Fibroblast of villous mesenchyme (primary cell): ENCODE results near the gene SLX1A. TPM values are rescaled to one million over a fixed set of nuclear protein-coding genes. Genes with fewer than 3 reads are reported as not detected.
A peak's percentile ranks its signal among the peaks of the same experiment; 100 is the strongest.
"Not testable (repeated sequence)": the region's sequence is repeated elsewhere in the genome, so short reads cannot be mapped to it uniquely, and the experiment has no call there.

Experiments
- DNase-seq: peaks from one replicate; pipeline ENCODE4 v3.0.0-alpha.2; 2010; ENCODE audit warnings: low read depth
- H3K4me3 ChIP-seq: 2 replicates; pipeline ENCODE4 v1.5.1; 2011; ENCODE audit warnings: low read depth, mild to moderate bottlenecking, low read length
- total RNA-seq: library from RNA; depleted of rRNA; stranded (reverse); fragments of >200 nt; gene quantifications from 2 replicates; pipeline ENCODE4 v1.2.3, GENCODE V29; 2012
- TF ChIP-seq, protein P1 (sequence below): IDR thresholded peaks from 2 replicates; pipeline ENCODE4 v1.5.1; 2012; ENCODE audit warnings: low read depth, mild to moderate bottlenecking, low read length; ENCODE audit not compliant: insufficient read depth

The SLX1A gene
- total RNA-seq, 1 donor, result 16.8 TPM

DNA sequence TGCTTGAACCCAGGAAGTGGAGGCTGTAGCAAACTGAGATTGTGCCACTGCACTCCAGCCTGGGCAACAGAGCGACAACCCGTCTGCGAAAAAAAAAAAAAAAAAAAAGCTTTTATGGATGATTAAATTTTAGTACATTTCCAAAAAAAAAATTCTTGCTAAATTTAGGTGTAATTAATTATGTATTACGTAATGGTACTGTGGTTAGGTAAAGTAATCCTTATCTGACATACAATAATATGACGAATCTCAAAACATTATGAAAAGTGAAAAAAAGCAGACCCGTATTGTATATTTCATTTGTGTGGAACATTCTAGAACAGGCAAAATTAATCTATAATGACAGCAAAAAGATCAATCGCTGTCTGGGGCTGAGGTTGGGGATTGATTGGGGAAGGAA is 20.6 kb upstream of the SLX1A start:
- no peak for DNase-seq
- TF ChIP-seq, protein P1, sequence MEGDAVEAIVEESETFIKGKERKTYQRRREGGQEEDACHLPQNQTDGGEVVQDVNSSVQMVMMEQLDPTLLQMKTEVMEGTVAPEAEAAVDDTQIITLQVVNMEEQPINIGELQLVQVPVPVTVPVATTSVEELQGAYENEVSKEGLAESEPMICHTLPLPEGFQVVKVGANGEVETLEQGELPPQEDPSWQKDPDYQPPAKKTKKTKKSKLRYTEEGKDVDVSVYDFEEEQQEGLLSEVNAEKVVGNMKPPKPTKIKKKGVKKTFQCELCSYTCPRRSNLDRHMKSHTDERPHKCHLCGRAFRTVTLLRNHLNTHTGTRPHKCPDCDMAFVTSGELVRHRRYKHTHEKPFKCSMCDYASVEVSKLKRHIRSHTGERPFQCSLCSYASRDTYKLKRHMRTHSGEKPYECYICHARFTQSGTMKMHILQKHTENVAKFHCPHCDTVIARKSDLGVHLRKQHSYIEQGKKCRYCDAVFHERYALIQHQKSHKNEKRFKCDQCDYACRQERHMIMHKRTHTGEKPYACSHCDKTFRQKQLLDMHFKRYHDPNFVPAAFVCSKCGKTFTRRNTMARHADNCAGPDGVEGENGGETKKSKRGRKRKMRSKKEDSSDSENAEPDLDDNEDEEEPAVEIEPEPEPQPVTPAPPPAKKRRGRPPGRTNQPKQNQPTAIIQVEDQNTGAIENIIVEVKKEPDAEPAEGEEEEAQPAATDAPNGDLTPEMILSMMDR, result no peak
- no peak overlapping the region for H3K4me3 ChIP-seq

DNA sequence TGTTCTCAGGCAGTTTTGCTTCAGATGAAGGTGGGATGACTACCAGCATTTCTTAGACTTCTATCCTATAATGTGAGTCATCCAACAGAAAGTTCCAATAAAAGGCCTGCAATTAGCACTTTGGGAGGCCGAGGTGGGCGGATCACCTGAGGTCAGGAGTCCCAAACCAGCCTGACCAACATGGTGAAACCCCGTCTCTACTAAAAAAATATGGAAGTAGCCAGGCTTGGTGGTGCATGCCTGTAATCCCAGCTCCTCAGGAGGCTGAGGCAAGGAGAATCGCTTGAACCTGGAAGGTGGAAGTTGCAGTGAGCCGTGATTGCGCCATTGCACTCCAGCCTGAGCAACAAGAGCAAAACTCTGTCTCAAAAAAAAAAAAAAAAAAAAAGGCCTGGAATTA is 16.8 kb upstream of the SLX1A start:
- H3K4me3 ChIP-seq, DNase-seq: not testable (repeated sequence)

- no peak overlapping the region for H3K4me3 ChIP-seq
- TF ChIP-seq, protein P1, result no peak
- DNase-seq, result no peak
Measured at GRCh38 chr16:30179195-30179594, 14.5 kb upstream of the SLX1A start.

DNA sequence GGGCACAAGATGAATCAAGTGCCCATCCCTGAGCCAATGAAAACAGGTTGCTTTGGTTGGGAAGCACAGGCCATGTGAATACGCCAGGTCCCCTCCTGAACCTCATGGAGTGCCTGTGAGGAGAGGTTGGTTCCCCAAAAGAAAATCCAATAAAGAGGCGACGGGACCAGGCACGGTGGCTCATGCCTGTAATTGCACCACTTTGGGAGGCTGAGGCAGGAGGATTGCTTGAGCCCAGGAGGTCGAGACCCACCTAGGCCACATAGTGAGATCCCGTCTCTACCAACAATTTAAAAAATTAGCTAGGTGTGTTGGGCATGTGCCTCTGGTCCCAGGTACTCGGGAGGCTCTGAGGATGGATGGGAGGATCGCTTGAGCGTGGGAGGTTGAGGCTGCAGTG is 13.7 kb upstream of the SLX1A start:
- no peak for DNase-seq
- no peak overlapping the region for H3K4me3 ChIP-seq
- TF ChIP-seq, protein P1, result no peak

GRCh38 chr16:30180741-30181140 is 12.9 kb upstream of the SLX1A start:
- DNase-seq, result no peak
- H3K4me3 ChIP-seq, result no peak overlapping the region
- TF ChIP-seq, protein P1, result no peak

DNA sequence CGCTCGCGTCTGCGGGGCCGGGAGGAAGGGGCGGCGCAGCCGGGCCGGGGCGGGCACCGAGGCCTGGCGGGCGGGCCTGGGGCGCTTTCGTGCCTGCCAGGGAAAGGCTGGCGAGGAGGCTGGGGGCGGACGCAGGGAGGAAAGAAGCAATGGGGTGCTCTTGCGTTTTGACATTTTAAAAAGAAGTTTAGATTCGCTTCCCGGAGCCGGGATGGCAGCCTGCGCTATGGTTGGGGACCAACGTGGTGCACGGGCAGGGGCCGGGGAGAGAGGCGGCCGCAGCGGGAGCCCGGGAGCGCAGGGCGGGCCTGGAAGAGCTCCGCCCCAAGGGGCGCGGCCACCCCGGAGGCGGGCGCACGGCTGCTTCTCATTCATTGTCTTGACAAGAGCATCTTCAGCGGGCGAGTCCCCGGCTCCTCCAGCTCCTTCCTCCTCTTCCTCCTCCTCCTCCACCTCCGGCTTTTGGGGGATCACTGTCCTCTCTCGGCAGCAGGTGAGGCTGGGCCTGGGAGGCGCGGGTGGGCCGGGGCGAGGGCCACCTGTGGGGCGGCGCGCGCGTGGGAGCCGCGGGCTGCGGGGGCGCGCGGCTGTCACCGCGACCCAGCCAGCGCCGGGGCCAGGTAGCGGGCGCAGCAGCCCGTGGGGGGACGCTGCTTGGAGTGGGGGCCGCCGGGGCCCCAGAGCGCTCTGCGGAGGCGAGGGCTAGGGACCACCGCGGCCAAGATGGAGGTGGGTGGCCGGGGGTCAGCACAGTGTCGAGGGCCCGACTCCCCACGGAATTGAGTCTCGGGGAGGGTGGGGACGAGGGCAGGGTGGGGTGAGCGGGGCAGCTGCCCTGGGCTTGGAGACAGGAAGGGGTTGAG is 10.2 kb upstream of the SLX1A start, which contains the start of gene CORO1A:
Gene CORO1A, plus strand, starts transcription at position 370 of the 863 bp plus-strand sequence. CDS start 1,608 bp downstream, outside the sequence.
- peak; percentile 75 for DNase-seq
- TF ChIP-seq, protein P1, result no peak
- H3K4me3 ChIP-seq, result peak within 1 kb of the TSS; percentile 64

DNA sequence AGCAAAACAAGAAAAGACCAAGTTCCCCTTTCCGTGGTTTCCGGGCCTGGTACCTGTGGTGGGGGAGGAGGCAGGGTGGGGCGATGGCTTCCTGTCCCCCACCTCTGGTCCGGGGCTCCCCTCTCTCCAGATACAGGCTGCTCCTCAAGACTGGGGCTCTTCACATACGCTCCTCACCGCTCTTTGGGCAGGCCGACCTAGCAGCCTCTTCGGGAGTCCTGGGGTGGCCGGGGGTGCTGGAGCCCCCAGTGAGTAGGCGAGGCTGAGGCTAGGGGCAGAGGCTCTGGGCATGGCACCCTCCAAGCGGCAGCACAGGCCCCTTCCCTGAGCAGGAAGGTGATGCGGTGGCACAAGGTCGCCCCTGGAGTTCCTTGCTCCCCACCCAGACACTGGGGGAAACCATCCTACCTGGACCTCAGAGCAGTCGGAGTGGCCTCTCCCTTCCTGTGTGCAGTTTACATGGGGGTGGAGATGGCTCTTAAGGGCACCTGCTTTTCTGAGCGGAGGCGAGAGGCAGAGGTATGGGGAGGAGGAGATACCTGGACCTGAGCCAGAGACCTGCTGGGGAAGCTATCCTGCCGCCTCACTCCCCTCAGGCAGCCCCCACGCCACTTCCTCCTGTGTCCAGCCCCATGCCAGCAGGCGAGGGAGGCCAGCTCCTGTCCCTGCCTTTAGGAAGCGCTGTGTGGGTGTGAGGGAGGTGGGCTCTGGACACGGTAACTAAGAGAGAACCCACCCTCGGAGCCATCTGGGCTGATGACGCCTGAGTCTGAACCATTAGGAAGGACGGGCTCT is 9.4 kb upstream of the SLX1A start:
- H3K4me3 ChIP-seq, result no peak overlapping the region
- DNase-seq, result no peak
- TF ChIP-seq, protein P1, result no peak
